ENCODE data around the gene TMC1. TPM values are rescaled to one million over a fixed set of nuclear protein-coding genes. Genes with fewer than 3 reads are reported as not detected.
"Not testable (repeated sequence)": the region's sequence is repeated elsewhere in the genome, so short reads cannot be mapped to it uniquely, and the experiment has no call there.

Gene TMC1
- total RNA-seq, 2 donors from 2014 or later = 0.09 TPM; not detected in 1

GRCh38 chr9:72857624-72857996 lies 336.2 kb downstream of the TMC1 start:
- peaks cover 17% of the 10 kb centered on the region for H3K27me3 Mint-ChIP-seq (ENCODE audit: insufficient read depth)
- no peak for DNase-seq
- WGBS, 2 experiments (ENCODE audit: insufficient coverage in 1 of 2, insufficient read length in 1 of 2) = 90 to 93% methylated on average over 2 of the region's 2 CpGs
- peaks cover 27% of the 10 kb centered on the region for H3K27me3 ChIP-seq (ENCODE audit: control insufficient read depth, insufficient read depth, low read length, poor library complexity, severe bottlenecking)
- TF ChIP-seq CTCF (conservative IDR thresholded peaks at IDR 0.05) = no peak
- H3K27ac Mint-ChIP-seq = peak overlapping the region; percentile 52
- H3K4me3 Mint-ChIP-seq = no peak overlapping the region
- H3K9me3 ChIP-seq (ENCODE audit: control insufficient read depth, low read length) = no peaks in the 10 kb centered on the region
- no peak overlapping the region for H3K9ac ChIP-seq (ENCODE audit: extremely low read depth, low read length, poor library complexity, severe bottlenecking)
- peaks cover 26% of the 10 kb centered on the region for H3K4me1 Mint-ChIP-seq
- no peak overlapping the region for H3K4me3 ChIP-seq (ENCODE audit: low read length)
- H3K4me1 ChIP-seq (ENCODE audit: control insufficient read depth, insufficient read depth, low read length) = peaks cover 5% of the 10 kb centered on the region
- peaks cover 2% of the 10 kb centered on the region for H3K9me3 Mint-ChIP-seq
- H3K36me3 ChIP-seq (ENCODE audit: control insufficient read depth, insufficient read depth, low read length) = no peaks in the 10 kb centered on the region
- H3K36me3 Mint-ChIP-seq (ENCODE audit: low read depth) = no peaks in the 10 kb centered on the region
- no peak overlapping the region for H3K27ac ChIP-seq (ENCODE audit: low read depth, low read length)

- Histone ChIP-seq H3K4me1 (ENCODE audit: control insufficient read depth, insufficient read depth, low read length) (peaks cover 5% of the 10 kb centered on the region), H3K9me3 (ENCODE audit: control insufficient read depth, low read length) (no peaks in the 10 kb centered on the region), H3K4me3 (ENCODE audit: low read length) (no peak overlapping the region), H3K27me3 (ENCODE audit: control insufficient read depth, insufficient read depth, low read length, poor library complexity, severe bottlenecking) (peaks cover 33% of the 10 kb centered on the region), H3K27ac (ENCODE audit: low read depth, low read length) (no peak overlapping the region), H3K9ac (ENCODE audit: extremely low read depth, low read length, poor library complexity, severe bottlenecking) (no peak overlapping the region), H3K36me3 (ENCODE audit: control insufficient read depth, insufficient read depth, low read length) (no peaks in the 10 kb centered on the region)
- Mint-ChIP-seq H3K36me3 (ENCODE audit: low read depth) (no peaks in the 10 kb centered on the region), H3K27me3 (ENCODE audit: insufficient read depth) (peaks cover 24% of the 10 kb centered on the region), H3K4me3 (no peak overlapping the region), H3K4me1 (peaks cover 31% of the 10 kb centered on the region), H3K27ac (peak overlapping the region; percentile 52), H3K9me3 (peaks cover 2% of the 10 kb centered on the region)
- WGBS, 2 experiments (ENCODE audit: insufficient coverage in 1 of 2, insufficient read length in 1 of 2) = 72 to 94% methylated on average over 2 to 5 of the region's 5 CpGs
- no peak for DNase-seq
- no peak for TF ChIP-seq CTCF (conservative IDR thresholded peaks at IDR 0.05)
Measured at GRCh38 chr9:72858089-72858912, 336.9 kb downstream of the TMC1 start.

GRCh38 chr9:72862788-72863187 lies 341.4 kb downstream of the TMC1 start:
- peaks cover 38% of the 10 kb centered on the region for H3K27me3 Mint-ChIP-seq (ENCODE audit: insufficient read depth)
- not testable (repeated sequence) for H3K9ac ChIP-seq (ENCODE audit: extremely low read depth, low read length, poor library complexity, severe bottlenecking); H3K4me3 Mint-ChIP-seq; H3K9me3 ChIP-seq (ENCODE audit: control insufficient read depth, low read length); H3K4me1 ChIP-seq (ENCODE audit: control insufficient read depth, insufficient read depth, low read length); H3K4me3 ChIP-seq (ENCODE audit: low read length); H3K27ac Mint-ChIP-seq; H3K9me3 Mint-ChIP-seq; H3K36me3 ChIP-seq (ENCODE audit: control insufficient read depth, insufficient read depth, low read length); DNase-seq; H3K36me3 Mint-ChIP-seq (ENCODE audit: low read depth); H3K27ac ChIP-seq (ENCODE audit: low read depth, low read length)
- peaks cover 62% of the 10 kb centered on the region for H3K27me3 ChIP-seq (ENCODE audit: control insufficient read depth, insufficient read depth, low read length, poor library complexity, severe bottlenecking)
- H3K4me1 Mint-ChIP-seq = peaks cover 27% of the 10 kb centered on the region
- 89 to 92% methylated on average over 4 to 7 of the region's 7 CpGs for WGBS, 2 experiments (ENCODE audit: insufficient coverage in 1 of 2, insufficient read length in 1 of 2)
